Fibroblast of lung (primary cell): ENCODE results near the gene PIP4K2A. TPM values are rescaled to one million over a fixed set of nuclear protein-coding genes. Genes with fewer than 3 reads are reported as not detected.
"Not testable (repeated sequence)": the region's sequence is repeated elsewhere in the genome, so short reads cannot be mapped to it uniquely, and the experiment has no call there.

Experiments
- DNase-seq, 2 donors: peaks; one replicate each; pipeline versions ENCODE4 v3.0.0 to v3.0.0-alpha.2; 2010; ENCODE audit warnings: low read depth in 2 of 2
- H2AFZ ChIP-seq: 2 replicates; pipeline ENCODE4 v1.5.1; 2012; ENCODE audit warnings: low read length, control low read depth, inconsistent platforms
- H3K27ac ChIP-seq: 2 replicates; pipeline ENCODE4 v1.5.1; 2011; ENCODE audit warnings: low read length, control low read depth; ENCODE audit not compliant: insufficient read depth
- H3K27me3 ChIP-seq: 2 replicates; pipeline ENCODE4 v1.5.1; 2011; ENCODE audit warnings: mild to moderate bottlenecking, low read length; ENCODE audit not compliant: control insufficient read depth, insufficient read depth
- H3K36me3 ChIP-seq: 2 replicates; pipeline ENCODE4 v1.5.1; 2011; ENCODE audit warnings: low read length; ENCODE audit not compliant: control insufficient read depth, insufficient read depth
- H3K4me1 ChIP-seq: 2 replicates; pipeline ENCODE4 v1.5.1; 2011; ENCODE audit warnings: low read length; ENCODE audit not compliant: control insufficient read depth, insufficient read depth; ENCODE audit errors: extremely low read depth
- H3K4me2 ChIP-seq: 2 replicates; pipeline ENCODE4 v1.5.1; 2011; ENCODE audit warnings: low read length, control low read depth; ENCODE audit not compliant: insufficient read depth; ENCODE audit errors: extremely low read depth
- H3K4me3 ChIP-seq, 4 experiments: fragments of 200-600 bp in 1 of 4; sonication (generic) in 1 of 4; replicated peaks in 1 of 4; 2 replicates each; pipeline ENCODE4 v1.5.1; 2011 to 2016; ENCODE audit warnings: low read length in 4 of 4, low read depth in 3 of 4, mild to moderate bottlenecking in 3 of 4, control low read depth in 2 of 4, inconsistent platforms in 1 of 4, mixed read lengths in 1 of 4; ENCODE audit not compliant: insufficient read depth in 1 of 4; ENCODE audit errors: control extremely low read depth in 1 of 4
- H3K79me2 ChIP-seq: 2 replicates; pipeline ENCODE4 v1.5.1; 2012; ENCODE audit warnings: mild to moderate bottlenecking, low read length, inconsistent platforms; ENCODE audit not compliant: control insufficient read depth, insufficient read depth
- H3K9ac ChIP-seq: 2 replicates; pipeline ENCODE4 v1.5.1; 2011; ENCODE audit warnings: mild to moderate bottlenecking, low read length, control low read depth; ENCODE audit not compliant: insufficient read depth
- H3K9me3 ChIP-seq: 2 replicates; pipeline ENCODE4 v1.5.1; 2012; ENCODE audit warnings: low read depth, low read length; ENCODE audit not compliant: control insufficient read depth, insufficient read depth
- H4K20me1 ChIP-seq: 2 replicates; pipeline ENCODE4 v1.5.1; 2011; ENCODE audit warnings: low read length; ENCODE audit not compliant: control insufficient read depth, insufficient read depth; ENCODE audit errors: extremely low read depth
- EZH2 ChIP-seq: IDR thresholded peaks from 2 replicates; pipeline ENCODE4 v1.5.1; 2012; ENCODE audit warnings: low read length, control low read depth, mild to moderate bottlenecking; ENCODE audit errors: missing control alignments
- polyA plus RNA-seq, 2 donors: library from polyadenylated mRNA; depleted of rRNA in 1 of 2; stranded (reverse) in 1 of 2; unstranded in 1 of 2; fragments of >200 nt; gene quantifications; 2 replicates each; pipeline ENCODE4 v1.2.1, GENCODE V29; 2011 to 2012; ENCODE audit warnings: missing spikeins in 1 of 2
- total RNA-seq: library from RNA; depleted of rRNA; stranded (reverse); fragments of >200 nt; gene quantifications from 2 replicates; pipeline ENCODE4 v1.2.1, GENCODE V29; 2014
- TF ChIP-seq, protein P1 (sequence below), 2 donors: IDR thresholded peaks in 1 of 2; conservative IDR thresholded peaks in 1 of 2; 1 replicate in 1 of 2; 2 replicates in 1 of 2; pipeline ENCODE4 v1.5.1; 2011 to 2012; ENCODE audit warnings: low read length in 2 of 2, control low read depth in 1 of 2, inconsistent platforms in 1 of 2, low read depth in 1 of 2, mild to moderate bottlenecking in 1 of 2

Gene PIP4K2A
- total and polyA plus RNA-seq, 2 donors (not counting 1 experiment from before 2014, with no cell fraction given) = 28.5 to 40.0 TPM

DNA sequence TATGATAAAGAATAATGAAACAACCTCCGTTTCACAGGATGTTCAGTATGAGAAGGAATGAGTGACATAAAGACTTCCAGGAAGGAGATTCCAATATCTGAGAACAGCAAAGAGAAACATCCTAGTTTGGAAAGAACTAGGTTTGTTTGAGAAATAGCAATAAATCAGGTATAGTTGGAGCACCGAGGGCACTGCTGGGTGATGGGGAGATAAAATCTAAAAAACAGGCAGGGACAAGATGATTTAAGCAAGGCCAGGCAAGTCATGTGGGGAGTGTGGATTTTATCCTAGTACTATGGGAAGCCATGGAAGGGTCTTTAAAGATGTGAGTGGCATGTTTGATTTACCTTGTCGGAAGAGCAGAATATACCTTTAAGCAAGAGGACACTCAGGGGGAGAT is 199.4 kb downstream of the PIP4K2A start:
- Histone ChIP-seq H2AFZ (no peak overlapping the region), H3K27me3 (peaks cover 7% of the 10 kb centered on the region), H3K79me2 (no peaks in the 10 kb centered on the region), H3K4me1 (no peaks in the 10 kb centered on the region), H3K4me3 (no peak overlapping the region), H4K20me1 (no peaks in the 10 kb centered on the region), H3K27ac (no peak overlapping the region), H3K9me3 (no peaks in the 10 kb centered on the region), H3K36me3 (no peaks in the 10 kb centered on the region), H3K4me2 (no peak overlapping the region), H3K9ac (no peak overlapping the region)
- DNase-seq = no peak
- TF ChIP-seq, protein P1, sequence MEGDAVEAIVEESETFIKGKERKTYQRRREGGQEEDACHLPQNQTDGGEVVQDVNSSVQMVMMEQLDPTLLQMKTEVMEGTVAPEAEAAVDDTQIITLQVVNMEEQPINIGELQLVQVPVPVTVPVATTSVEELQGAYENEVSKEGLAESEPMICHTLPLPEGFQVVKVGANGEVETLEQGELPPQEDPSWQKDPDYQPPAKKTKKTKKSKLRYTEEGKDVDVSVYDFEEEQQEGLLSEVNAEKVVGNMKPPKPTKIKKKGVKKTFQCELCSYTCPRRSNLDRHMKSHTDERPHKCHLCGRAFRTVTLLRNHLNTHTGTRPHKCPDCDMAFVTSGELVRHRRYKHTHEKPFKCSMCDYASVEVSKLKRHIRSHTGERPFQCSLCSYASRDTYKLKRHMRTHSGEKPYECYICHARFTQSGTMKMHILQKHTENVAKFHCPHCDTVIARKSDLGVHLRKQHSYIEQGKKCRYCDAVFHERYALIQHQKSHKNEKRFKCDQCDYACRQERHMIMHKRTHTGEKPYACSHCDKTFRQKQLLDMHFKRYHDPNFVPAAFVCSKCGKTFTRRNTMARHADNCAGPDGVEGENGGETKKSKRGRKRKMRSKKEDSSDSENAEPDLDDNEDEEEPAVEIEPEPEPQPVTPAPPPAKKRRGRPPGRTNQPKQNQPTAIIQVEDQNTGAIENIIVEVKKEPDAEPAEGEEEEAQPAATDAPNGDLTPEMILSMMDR (conservative IDR thresholded peaks at IDR 0.05 in 1 of 2, IDR thresholded peaks at IDR 0.05 in 1 of 2; ENCODE audit: low read depth in 1 of 2, low read length in 2 of 2) = no peak
- TF ChIP-seq EZH2 = no peak

DNA sequence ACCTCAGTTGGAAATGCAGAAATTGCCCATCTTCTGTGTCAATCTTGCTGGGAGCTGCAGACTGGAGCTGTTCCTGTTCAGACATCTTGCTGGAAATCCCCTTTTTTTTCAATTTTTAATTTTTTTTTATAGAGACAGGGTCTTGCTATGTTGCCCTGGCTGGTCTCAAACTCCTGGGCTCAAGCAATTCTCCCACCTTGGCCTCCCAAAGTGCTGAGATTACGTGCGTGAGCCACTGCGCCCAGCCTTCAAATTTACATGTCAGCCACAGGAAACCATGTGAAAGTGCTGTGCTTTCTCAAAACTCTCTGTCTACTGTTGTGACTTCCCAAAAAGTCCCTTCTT is 200.0 kb downstream of the PIP4K2A start:
- H2AFZ ChIP-seq, DNase-seq, H3K4me1 ChIP-seq, H3K79me2 ChIP-seq, H3K36me3 ChIP-seq, H3K9me3 ChIP-seq, H3K4me2 ChIP-seq, H4K20me1 ChIP-seq, H3K9ac ChIP-seq, H3K4me3 ChIP-seq, H3K27ac ChIP-seq, H3K27me3 ChIP-seq: not testable (repeated sequence)

DNA sequence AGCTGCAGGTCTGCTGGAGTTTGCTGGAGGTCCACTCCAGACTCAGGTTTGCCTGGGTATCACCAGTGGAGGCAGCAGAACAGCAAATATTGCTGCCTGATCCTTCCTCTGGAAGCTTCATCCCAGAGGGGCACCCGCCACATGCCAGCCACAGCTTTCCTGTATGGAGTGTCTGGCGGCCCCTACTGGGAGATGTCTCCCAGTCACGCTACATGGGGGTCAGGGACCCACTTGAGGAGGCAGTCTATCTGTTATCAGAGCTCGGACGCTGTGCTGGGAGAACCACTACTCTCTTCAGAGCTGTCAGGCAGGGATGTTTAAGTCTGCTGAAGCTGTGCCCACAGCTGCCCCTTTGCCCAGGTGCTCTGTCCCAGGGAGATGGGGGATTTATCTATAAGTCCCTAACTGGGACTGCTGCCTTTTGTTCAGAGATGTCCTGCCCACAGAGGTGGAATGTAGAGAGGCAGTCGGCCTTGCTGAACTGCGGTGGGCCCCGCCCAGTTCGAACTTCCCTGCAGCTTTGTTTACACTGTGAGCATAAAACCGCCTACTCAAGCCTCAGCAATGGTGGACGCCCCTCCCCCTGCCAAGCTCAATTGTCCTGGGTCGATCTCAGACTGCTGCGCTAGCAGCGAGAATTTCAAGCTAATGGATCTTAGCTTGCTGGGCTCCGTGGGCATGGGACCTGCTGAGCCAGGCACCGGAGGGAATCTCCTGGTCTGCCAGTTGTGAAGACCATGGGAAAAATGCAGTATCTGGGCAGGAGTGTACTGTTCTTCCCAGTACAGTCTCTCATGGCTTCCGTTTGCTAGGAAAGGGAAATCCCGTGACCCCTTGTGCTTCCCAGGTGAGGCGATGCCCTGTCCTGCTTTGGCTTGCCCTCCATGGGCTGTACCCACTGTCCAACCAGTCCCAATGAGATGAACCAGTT is 200.6 kb downstream of the PIP4K2A start:
- H2AFZ ChIP-seq, H3K27me3 ChIP-seq, H3K79me2 ChIP-seq, H3K36me3 ChIP-seq, H3K27ac ChIP-seq, H3K9ac ChIP-seq, H3K4me3 ChIP-seq, H3K4me2 ChIP-seq, H4K20me1 ChIP-seq, H3K9me3 ChIP-seq, H3K4me1 ChIP-seq: not testable (repeated sequence)
- DNase-seq = peak; percentile 13 to 63

DNA sequence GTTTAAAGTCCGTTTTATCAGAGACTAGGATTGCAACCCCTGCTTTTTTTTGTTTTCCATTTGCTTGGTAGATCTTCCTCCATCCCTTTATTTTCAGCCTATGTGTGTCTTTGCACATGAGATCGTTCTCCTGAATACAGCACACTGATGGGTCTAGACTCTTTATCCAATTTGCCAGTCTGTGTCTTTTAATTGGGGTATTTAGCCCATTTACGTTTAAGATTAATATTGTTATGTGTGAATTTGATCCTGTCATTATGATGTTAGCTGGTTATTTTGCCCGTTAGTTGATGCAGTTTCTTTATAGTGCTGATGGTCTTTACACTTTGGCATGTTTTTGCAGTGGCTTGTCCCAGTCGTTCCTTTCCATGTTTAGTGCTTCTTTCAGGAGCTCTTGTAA is 202.4 kb downstream of the PIP4K2A start:
- DNase-seq, H4K20me1 ChIP-seq, H3K4me1 ChIP-seq, H3K79me2 ChIP-seq, H3K27ac ChIP-seq, H3K36me3 ChIP-seq, H3K4me3 ChIP-seq, H3K9ac ChIP-seq, H3K27me3 ChIP-seq, H3K4me2 ChIP-seq, H2AFZ ChIP-seq, H3K9me3 ChIP-seq: not testable (repeated sequence)

DNA sequence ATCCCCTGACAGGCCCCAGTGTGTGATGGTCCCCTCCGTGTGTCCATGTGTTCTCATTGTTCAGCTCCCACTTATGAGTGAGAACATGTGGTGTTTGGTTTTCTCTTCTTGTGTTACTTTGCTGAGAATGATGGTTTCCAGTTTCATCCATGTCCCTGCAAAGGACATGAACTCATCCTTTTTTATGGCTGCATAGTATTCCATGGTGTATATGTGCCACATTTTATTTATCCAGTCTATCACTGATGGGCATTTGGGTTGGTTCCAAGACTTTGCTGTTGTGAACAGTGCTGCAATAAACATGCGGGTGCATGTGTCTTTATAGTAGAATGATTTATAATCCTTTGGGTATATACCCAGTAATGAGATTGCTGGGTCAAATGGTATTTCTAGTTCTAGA is 206.2 kb downstream of the PIP4K2A start:
- not testable (repeated sequence) for H3K27ac ChIP-seq, H2AFZ ChIP-seq, H3K9ac ChIP-seq, H3K36me3 ChIP-seq, H3K4me1 ChIP-seq, H3K79me2 ChIP-seq, H3K27me3 ChIP-seq, H3K4me3 ChIP-seq, H3K9me3 ChIP-seq, H4K20me1 ChIP-seq, H3K4me2 ChIP-seq, DNase-seq
